ENCODE results near the gene IL36A.

IL36A gene

DNA sequence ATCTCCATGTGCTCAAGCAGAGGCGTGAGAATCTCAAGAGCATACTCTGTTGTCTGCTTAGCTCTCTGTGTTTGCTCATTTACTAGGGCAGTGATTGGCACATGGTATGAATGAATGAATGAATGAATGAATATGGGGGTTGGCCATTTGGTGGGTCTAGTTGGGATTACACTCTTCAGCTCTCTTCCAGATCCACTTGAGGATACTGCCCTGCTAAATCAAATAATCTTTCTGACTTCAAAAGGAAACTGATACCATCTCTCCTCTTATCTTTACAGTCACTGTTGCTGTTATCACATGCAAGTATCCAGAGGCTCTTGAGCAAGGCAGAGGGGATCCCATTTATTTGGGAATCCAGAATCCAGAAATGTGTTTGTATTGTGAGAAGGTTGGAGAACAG, 25.5 kb upstream of the IL36A start (continued):
- TF ChIP-seq, protein P1, sequence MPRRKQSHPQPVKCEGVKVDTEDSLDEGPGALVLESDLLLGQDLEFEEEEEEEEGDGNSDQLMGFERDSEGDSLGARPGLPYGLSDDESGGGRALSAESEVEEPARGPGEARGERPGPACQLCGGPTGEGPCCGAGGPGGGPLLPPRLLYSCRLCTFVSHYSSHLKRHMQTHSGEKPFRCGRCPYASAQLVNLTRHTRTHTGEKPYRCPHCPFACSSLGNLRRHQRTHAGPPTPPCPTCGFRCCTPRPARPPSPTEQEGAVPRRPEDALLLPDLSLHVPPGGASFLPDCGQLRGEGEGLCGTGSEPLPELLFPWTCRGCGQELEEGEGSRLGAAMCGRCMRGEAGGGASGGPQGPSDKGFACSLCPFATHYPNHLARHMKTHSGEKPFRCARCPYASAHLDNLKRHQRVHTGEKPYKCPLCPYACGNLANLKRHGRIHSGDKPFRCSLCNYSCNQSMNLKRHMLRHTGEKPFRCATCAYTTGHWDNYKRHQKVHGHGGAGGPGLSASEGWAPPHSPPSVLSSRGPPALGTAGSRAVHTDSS (tag by site-specific recombination; IDR thresholded peaks at IDR 0.05): no peak
- no peak for TF ChIP-seq GLIS1 (tag by site-specific recombination; IDR thresholded peaks at IDR 0.05)
- no peak for TF ChIP-seq MZF1 (tag by site-specific recombination; IDR thresholded peaks at IDR 0.05; ENCODE audit: borderline replicate concordance)
- no peak for TF ChIP-seq KLF1 (tag by site-specific recombination; IDR thresholded peaks at IDR 0.05)
- no peak for TF ChIP-seq ZBTB21 (tag by site-specific recombination; IDR thresholded peaks at IDR 0.05)
- TF ChIP-seq ZNF555 (tag by site-specific recombination; conservative IDR thresholded peaks at IDR 0.05): no peak
- TF ChIP-seq, protein P2, sequence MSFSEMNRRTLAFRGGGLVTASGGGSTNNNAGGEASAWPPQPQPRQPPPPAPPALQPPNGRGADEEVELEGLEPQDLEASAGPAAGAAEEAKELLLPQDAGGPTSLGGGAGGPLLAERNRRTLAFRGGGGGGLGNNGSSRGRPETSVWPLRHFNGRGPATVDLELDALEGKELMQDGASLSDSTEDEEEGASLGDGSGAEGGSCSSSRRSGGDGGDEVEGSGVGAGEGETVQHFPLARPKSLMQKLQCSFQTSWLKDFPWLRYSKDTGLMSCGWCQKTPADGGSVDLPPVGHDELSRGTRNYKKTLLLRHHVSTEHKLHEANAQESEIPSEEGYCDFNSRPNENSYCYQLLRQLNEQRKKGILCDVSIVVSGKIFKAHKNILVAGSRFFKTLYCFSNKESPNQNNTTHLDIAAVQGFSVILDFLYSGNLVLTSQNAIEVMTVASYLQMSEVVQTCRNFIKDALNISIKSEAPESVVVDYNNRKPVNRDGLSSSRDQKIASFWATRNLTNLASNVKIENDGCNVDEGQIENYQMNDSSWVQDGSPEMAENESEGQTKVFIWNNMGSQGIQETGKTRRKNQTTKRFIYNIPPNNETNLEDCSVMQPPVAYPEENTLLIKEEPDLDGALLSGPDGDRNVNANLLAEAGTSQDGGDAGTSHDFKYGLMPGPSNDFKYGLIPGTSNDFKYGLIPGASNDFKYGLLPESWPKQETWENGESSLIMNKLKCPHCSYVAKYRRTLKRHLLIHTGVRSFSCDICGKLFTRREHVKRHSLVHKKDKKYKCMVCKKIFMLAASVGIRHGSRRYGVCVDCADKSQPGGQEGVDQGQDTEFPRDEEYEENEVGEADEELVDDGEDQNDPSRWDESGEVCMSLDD (tag by site-specific recombination; IDR thresholded peaks at IDR 0.05): no peak

DNA sequence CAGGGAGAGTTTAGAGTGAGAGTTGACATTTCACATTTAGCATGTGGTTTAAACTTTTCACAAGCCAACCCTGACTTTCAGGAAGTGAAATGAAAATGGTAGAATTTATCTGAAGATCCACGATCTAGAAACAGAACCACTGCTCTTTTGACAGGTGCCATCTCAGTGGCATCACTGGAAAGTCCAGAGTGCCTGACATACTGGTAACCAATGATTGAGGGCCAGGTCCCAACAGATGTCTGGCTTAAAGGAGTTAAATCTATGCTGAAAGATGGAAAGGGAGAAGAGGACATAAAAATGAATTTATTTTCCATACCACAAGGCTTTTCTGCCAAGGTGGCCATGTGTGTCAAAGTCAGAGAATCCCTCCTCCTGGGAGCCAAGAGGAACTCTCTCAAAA, 24.7 kb upstream of the IL36A start:
- CTCF ChIA-PET: no interaction called here
- H3K27ac ChIP-seq (ENCODE audit: extremely low read depth, low read depth, low read length): no peak overlapping the region

DNA sequence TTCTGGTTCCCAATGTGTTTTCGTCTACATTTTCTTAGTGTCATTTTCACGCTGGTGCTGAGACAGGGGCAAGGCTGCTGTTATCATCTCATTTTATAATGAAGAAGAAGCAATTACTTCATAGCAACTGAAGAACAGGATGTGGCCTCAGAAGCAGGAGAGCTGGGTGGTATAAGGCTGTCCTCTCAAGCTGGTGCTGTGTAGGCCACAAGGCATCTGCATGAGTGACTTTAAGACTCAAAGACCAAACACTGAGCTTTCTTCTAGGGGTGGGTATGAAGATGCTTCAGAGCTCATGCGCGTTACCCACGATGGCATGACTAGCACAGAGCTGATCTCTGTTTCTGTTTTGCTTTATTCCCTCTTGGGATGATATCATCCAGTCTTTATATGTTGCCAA, 20.2 kb upstream of the IL36A start:
- Histone ChIP-seq H3K9me3 (ENCODE audit: control insufficient read depth, insufficient read depth, low read depth, low read length) (no peaks in the 10 kb centered on the region; the same call in 1 of the 2 replicates), H3K36me3 (ENCODE audit: control insufficient read depth in 2 of 2, insufficient read depth in 1 of 2, low read length in 2 of 2) (no peaks in the 10 kb centered on the region), H3K27ac (ENCODE audit: extremely low read depth, low read depth, low read length) (no peak overlapping the region), H3K4me3 (ENCODE audit: low read depth, low read length) (no peak overlapping the region), H3K4me1 (ENCODE audit: control insufficient read depth, insufficient read depth, low read length) (no peaks in the 10 kb centered on the region)
- ChIA-PET POLR2A (no interaction called here), CTCF (interaction anchor here (0.6 to 1.6 kb wide), 3 partner anchors 14 to 26 kb away, joined by 3 to 5 read pairs (median 4); no protein-coding TSS in a partner anchor)
- TF ChIP-seq ZNF48 (tag by site-specific recombination; IDR thresholded peaks at IDR 0.05) (no peak), ZSCAN23 (tag by site-specific recombination; IDR thresholded peaks at IDR 0.05) (no peak), ZNF132 (tag by site-specific recombination; IDR thresholded peaks at IDR 0.05; ENCODE audit: borderline replicate concordance) (no peak), ZNF629 (tag by site-specific recombination; IDR thresholded peaks at IDR 0.05) (no peak)
- TF ChIP-seq, protein P3, sequence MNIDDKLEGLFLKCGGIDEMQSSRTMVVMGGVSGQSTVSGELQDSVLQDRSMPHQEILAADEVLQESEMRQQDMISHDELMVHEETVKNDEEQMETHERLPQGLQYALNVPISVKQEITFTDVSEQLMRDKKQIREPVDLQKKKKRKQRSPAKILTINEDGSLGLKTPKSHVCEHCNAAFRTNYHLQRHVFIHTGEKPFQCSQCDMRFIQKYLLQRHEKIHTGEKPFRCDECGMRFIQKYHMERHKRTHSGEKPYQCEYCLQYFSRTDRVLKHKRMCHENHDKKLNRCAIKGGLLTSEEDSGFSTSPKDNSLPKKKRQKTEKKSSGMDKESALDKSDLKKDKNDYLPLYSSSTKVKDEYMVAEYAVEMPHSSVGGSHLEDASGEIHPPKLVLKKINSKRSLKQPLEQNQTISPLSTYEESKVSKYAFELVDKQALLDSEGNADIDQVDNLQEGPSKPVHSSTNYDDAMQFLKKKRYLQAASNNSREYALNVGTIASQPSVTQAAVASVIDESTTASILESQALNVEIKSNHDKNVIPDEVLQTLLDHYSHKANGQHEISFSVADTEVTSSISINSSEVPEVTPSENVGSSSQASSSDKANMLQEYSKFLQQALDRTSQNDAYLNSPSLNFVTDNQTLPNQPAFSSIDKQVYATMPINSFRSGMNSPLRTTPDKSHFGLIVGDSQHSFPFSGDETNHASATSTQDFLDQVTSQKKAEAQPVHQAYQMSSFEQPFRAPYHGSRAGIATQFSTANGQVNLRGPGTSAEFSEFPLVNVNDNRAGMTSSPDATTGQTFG (tag by site-specific recombination; IDR thresholded peaks at IDR 0.05; ENCODE audit: borderline replicate concordance): no peak
- TF ChIP-seq, protein P4, sequence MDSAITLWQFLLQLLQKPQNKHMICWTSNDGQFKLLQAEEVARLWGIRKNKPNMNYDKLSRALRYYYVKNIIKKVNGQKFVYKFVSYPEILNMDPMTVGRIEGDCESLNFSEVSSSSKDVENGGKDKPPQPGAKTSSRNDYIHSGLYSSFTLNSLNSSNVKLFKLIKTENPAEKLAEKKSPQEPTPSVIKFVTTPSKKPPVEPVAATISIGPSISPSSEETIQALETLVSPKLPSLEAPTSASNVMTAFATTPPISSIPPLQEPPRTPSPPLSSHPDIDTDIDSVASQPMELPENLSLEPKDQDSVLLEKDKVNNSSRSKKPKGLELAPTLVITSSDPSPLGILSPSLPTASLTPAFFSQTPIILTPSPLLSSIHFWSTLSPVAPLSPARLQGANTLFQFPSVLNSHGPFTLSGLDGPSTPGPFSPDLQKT (IDR thresholded peaks at IDR 0.05; ENCODE audit: borderline replicate concordance, low read depth, low read length): no peak

More for the DNA sequence above, 24.7 kb upstream of the IL36A start:
- Histone ChIP-seq H3K36me3 (ENCODE audit: control insufficient read depth in 2 of 2, insufficient read depth in 1 of 2, low read length in 2 of 2) (no peaks in the 10 kb centered on the region), H3K4me1 (ENCODE audit: control insufficient read depth, insufficient read depth, low read length) (no peaks in the 10 kb centered on the region), H3K4me3 (ENCODE audit: low read depth, low read length) (no peak overlapping the region), H3K9me3 (ENCODE audit: control insufficient read depth, insufficient read depth, low read depth, low read length) (no peaks in the 10 kb centered on the region; the same call in 1 of the 2 replicates)
- POLR2A ChIA-PET: no interaction called here
- no peak for TF ChIP-seq PRDM1 (tag by site-specific recombination; IDR thresholded peaks at IDR 0.05)
- TF ChIP-seq ZNF10 (tag by site-specific recombination; IDR thresholded peaks at IDR 0.05): no peak
- TF ChIP-seq, protein P3 (tag by site-specific recombination; IDR thresholded peaks at IDR 0.05; ENCODE audit: borderline replicate concordance): no peak
